LHCN-M2 (cell line): ENCODE results near the gene C8A. TPM values are rescaled to one million over a fixed set of nuclear protein-coding genes. Genes with fewer than 3 reads are reported as not detected.

Experiments
- DNase-seq: peaks from one replicate; pipeline ENCODE4 v3.0.0-alpha.2; 2012; ENCODE audit warnings: low read depth
- total RNA-seq: library from RNA; depleted of rRNA; stranded (reverse); fragments of >200 nt; gene quantifications from 2 replicates; pipeline ENCODE4 v1.2.3, GENCODE V29; 2014

C8A gene
- total RNA-seq, 1 experiment from 2014 or later: not detected

DNA sequence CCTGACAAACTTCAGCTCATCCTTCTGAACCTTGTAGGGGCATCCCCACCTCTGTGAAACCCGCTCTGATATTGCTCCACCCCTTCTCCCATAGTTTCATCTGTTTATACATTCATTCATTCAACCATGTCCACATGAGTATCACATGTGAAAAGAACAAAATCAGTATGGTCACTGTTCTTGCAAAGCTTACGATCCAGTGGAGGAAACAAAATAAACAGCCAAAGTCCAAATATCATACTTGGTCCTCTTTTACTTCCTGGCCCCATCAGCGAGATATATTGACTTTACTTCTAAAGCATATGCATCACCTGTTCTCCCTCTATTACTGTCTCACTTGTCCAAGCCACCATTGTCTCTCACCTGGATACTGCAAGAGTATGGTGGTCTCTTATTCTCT lies 35.6 kb downstream of the C8A start:
- DNase-seq: no peak

DNA sequence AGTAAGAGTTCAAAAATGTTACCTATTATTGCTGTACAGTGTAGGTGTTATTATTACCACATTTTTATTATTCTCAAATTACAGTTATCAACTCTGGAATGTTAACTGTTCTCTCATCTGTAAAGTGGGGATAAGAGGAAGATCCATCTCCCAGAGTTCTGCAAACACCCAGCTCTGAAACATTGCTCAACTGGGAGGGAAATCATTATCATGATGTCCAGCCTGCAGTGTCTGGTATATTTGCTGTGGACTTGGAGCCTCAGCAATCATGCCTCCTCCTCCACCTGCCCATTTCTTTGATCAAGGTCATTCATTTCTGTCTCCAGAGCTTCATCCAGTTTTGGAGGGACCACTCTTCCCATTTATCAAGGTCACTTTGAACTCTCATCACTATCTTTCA lies 39.4 kb downstream of the C8A start:
- no peak for DNase-seq

DNA sequence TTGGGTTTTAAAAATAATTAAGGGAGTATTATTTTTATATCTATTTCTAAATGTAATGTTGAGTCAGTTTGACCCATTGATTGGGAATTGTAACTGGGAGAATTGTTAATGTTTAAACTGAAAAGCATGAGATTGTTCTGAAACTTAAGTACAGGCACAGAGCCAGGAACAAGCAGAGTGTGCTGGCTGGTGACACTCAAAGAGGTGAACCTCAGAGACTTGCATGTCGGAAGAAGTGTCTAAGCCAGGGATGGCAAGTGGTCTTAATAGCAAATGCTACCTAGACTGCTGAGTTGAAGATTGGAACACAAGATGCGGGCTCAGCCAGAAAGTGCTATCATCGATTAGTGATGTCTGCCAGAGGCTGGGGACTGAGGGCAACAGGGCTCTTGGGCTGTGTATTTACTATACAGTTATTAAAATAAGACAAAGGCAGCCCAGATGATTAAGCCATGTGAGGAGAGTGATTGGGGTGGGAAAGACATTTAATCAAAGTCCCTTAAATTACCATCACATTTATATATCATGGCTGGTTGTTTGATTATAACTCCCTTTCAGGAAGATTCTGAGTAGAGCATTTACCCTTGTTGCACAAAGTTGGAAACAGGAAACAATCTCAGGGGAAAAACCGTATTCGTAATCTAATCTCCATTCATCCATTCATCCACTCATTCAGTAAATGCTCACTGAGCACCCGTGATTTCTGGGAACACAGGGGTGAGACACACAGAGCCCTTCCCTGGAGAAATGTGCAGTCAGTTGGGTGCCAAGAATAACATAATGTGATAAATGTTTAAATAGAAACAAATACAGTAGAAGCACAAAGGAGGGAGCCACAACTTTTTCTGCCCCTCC lies 42.8 kb downstream of the C8A start:
- no peak for DNase-seq

DNA sequence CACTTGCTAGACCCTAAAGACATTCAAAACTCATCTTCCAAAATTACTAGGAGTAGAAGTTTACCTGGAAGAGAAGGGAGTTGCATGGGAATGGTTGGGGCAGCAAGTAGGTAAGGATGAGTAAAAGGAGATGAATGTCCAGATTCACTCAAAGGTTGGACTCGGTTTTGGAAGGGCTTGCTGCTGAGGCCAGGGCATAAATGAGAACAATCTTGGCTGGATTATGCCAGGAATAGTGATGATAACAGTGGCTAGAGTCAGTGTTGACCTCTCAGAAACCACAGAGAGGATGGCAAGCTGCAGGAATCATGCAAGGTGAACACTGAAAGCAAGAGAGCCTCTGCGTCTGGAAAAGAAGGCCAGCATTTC lies 43.4 kb downstream of the C8A start:
- no peak for DNase-seq

DNA sequence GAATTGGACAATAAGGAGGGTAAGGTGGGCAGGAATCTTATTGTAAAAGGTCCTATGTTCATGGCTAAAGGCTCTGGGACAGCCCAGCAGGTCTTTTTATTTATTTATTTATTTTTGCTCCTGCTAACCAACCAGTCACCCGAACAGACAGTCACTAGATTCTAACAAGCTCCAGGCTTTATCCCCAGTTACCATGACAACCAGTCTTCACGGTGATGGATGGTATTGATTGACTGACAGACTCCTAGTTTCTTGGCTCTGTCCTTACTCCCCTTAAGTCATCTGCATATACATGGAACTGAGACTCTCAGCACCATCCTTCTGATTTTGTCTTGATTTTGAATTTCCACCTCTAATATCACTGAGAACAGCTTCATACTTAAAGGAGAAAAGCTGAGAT lies 44.3 kb downstream of the C8A start:
- DNase-seq: no peak

DNA sequence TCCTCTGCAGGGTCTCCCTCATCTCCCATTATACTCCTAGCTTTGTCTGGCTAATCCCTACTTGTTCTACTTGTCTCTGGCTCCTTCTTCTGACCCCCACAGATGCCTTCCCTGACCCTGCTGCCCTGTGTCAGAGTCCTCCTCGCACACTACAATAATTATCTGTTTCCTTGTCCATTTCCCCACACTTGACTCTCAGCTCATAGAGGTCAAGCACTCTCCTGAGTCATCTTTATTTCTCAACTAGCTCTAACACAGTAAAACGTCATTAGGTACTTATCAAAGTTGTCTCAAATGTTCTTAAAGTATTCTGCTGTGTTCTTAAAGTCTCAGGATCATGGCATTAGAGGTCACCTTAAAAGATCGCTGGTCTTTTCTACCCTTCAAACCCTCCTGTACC lies 47.1 kb downstream of the C8A start:
- DNase-seq: no peak

DNA sequence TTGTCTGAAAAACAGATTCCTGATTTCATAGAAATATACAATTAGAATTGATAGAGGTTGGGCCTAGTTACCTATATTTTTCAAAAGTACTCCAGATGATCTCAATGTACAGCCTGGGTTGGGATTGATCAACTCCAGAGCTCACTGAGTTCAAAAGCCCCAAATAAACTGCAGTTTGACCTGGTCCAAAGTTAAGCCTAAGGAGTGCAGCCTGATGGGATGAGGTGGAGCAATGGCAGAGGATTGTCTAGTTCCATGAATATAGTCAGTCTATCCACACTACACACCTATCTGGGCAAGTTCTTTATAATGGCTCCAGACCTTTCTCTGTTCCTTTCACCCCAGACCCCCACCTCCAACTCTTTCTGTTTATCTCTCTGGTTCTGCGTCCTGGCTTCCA lies 49.2 kb downstream of the C8A start:
- DNase-seq: no peak

DNA sequence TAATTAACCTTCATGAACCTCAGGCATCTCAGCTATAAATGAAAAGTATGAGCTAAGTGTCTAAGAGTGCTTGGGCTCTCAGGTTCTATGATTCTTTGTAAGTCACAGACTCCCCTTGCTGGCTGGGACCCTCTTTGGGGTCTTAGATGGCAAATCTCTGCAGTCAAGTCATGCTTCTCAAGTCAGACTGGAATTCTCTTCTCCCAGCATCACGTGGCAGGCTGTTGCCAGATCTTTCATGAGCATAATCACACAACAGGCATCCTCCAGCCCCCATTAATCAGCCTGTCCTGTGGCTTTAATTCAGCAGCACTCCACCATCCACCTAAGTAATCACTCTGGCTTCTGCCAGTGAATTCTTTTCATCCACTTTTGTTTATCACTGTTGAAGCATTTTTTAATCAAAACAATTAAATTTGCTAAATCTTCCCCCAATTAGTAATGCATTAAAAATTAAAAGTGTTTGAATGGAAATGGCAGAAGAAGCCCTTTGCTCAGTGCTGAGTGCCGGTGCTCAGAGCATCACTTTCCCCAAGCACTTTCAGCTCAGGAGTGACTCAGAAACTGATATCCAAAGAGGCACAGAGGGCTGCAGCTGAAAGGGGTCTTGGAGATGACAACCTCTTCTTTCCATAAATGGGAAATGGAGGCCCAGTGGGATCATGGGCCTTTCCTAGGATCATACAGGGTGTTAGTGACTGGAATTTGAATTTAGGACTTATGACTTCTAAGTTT lies 50.2 kb downstream of the C8A start:
- DNase-seq: no peak

DNA sequence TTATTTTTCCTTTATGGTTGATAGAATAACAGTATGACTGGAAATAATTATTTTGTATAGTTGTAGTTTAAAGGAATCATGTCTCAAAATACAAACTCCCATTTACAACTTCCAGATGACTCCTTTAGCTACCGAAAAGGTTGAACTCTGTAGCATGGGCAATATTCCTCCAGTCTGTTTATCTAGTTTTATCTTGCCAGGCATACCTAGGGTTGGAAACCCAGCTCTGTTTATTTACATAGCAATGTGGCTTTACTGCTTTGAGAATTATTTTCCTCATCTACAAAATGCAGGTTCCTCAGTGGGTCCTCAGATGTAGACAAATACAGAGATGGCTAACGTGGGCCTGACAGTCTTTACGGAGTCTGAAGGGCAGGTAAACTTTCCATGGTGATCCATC lies 51.1 kb downstream of the C8A start:
- no peak for DNase-seq

DNA sequence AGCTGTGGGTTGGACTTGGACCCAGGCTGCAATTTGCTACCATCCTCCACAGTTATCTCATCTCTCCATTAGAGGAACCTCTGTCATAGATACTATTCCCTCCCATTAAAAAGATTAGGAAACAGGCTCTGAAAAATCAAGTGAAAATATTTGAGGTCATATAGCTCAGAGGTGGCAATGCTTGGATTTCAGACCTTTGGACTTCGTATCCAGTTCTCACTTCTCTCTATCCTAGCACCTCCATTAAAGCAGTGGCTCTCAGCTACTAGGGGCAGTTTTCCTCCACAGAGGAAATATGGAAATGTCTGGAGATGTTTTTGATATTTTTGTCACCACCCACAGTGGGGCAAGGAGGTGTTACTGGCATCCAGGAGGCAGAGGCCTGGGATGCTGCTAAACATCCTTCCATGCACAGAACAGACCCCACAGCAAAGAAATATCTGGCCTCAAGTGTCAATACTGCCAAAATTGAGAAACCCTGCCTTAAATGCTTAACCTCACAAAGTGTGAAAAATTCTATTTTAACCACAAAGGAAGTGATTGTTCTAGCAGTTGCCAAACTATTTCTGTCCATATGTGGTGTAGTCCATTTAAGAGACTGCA lies 54.1 kb downstream of the C8A start:
- no peak for DNase-seq

DNA sequence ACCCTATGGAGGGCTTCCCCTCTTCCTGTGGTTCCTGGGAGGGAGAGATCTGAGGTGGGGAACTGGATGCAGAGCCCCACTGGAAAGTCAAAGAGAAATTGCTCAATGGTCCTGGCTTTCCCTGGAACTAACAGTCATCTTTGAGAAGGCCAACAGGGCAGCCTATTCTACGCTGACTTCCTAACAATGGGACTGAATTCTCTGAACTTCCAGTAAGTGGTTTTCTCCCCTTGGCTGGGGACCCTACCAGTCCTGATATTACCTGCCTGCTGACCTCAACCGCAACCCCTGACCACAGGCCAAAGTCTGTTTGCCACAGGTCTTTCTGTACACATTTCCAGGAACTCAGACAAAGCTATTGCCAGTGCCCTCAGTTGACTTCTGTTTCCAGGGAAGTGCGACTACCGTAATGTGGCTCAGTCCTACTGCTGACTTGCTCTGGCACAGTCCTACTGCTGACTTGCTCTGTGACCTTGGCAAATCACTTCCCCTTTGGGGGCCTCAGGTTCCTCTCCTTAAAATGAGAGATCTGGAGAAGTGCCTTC lies 55.9 kb downstream of the C8A start:
- no peak for DNase-seq

DNA sequence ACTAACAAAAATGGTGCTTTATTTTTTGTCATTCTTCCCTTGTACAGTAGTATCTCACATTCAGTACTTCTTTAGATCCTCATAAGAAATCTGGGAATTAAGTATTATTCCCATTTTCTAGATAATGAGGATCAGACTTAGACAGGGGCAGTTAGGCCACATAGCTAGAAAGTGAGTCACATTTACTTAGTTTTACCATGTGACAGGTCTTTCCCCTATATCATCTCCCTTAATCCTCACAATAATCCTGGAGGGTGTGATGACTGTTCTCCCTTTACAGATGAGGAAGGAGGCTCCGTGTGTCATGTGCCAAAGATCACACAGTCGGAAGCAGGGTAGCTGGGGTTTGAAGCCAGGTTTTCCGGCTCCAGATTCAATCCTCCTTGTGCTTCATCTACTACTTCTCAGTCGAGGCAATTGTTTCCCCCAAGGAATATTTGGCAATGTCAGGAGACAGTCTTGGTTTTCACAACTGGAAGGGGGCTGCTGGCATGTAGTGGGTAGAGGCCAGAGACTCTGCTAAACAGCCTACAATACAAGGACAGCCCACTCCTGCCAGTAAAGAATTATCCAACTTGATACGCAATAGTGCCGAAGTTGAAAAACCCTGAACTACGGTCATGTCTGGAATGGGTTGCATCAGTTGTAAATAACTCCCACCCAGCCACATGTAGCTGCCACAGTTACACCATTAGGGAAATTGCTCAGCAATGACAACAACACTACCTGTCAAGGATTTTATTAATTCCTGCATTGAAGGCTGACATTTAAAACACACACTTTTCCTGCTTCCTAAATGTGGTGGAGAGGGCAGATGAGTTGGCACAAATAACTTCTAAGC lies 56.7 kb downstream of the C8A start:
- DNase-seq: no peak

DNA sequence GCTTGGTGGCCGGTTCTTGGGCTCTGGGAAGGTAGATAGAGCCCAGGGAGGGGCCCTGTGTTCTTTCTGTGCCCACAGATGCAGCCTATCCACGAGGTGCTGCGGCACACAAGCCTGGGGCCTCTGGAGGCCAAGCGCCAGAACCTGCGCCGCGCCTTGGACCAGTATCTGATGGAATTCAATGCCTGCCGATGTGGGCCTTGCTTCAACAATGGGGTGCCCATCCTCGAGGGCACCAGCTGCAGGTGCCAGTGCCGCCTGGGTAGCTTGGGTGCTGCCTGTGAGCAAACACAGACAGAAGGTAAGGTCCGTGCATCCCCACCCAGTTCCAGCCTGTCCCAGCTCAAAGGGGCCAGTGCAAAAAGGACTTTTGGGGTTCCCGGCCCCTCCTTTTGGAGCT lies 57.7 kb downstream of the C8A start:
- no peak for DNase-seq

DNA sequence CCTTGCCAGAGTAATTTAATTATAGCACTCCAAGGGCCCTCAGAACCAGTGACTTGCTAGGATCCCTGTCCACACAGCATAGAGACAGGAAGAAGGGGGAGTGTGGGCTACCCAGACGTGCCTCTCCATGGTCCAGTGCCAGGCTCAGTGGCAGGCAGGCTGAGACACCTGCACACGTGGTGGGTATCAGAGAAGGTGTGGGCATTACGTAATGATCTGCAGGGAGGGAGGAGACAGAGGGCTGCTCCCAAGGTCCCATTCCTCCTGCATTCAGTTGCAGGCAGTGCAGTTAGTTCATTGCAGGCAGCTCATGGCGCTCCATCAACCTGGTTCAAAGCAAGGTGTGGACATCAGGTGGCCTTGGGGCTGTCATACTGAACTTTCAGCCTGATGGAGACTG lies 61.4 kb downstream of the C8A start:
- no peak for DNase-seq

DNA sequence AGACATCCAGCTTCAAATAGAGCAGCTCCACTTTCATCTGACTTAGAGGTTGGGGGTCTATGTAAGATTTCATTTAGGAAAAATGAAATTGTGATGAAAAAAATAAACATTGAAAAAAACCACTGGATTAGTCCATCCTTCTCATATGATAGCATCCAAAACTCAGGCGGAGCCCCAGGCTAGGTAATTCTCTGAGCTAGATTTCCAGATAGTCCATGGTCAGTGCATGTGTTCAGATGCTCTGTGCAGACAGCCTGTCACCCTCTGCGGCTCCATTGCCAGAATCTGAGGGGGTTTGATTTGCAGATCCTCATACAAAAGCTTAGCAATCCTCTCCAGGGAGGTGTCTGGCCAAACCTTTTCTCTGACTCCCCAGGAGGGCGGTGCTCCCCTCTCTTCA lies 62.0 kb downstream of the C8A start:
- no peak for DNase-seq

DNA sequence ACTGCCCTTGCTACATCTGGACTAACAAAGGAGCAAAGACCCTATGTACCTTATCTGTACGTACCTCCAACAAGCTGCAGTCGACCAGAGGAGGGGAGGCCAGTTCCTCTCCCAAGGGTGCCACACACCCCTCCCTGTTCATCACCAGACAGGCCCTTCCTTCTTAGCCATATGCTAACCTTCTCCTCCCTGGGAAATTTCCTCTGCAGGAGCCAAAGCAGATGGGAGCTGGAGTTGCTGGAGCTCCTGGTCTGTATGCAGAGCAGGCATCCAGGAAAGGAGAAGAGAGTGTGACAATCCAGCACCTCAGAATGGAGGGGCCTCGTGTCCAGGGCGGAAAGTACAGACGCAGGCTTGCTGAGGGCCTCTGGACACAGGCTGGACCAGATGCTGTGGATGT lies 62.8 kb downstream of the C8A start:
- no peak for DNase-seq

DNA sequence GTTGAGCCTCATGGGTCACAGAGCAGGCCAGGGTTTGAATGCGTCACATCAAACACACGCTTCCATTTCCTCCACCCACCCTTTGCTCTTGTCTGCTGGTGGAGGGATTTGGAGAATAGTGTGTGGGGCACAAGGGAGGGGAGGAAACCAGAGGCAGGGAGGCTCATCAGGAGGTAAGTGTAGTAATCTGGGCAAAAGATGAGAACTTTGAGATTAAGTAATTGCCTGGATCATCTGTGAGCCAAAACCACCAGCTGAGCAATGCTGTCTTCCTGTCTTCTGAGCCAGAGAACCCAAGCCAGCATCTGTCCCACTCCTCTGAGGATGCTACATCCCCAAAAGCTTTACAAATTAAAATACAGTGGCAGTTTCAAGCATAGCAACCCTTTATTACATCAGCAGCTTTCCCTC lies 66.0 kb downstream of the C8A start:
- no peak for DNase-seq

DNA sequence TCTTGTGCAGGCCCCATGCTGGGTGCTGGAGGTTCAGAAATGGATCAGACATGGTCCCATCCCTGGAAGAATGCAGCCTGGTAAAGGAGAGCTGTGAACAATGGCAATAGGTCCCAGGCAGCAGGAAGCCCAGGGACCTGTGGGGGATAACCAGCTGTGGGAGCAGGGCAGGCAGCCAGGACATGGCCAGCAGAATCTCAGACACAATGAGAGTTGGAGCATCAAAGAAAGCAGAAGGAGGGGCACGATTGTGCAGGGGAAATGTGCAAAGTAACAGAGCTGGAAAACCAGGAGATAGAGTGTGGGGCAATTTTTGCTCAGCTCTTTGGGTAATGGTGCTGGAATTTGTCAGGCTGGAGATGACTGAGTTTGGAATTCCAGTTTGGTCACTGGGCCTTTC lies 66.9 kb downstream of the C8A start:
- no peak for DNase-seq

DNA sequence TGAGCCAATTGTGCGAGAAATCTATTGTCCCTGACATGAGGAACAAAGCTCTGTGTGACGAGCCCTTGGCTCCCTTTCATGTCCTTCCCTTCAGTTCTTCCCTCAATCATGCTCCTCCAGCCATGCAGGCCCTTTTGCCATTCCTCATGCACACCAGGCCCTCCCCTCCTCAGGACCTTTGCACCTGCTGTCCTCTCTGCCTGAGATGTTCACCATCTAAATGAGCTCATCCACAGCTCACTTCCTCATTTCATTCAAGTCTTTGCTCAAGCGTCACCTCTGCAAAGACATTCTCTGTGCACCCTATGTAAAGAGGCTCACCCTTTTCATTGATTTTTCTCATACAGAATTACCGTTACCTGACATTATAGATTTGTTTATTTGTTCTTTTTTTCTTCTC lies 67.5 kb downstream of the C8A start:
- no peak for DNase-seq

DNA sequence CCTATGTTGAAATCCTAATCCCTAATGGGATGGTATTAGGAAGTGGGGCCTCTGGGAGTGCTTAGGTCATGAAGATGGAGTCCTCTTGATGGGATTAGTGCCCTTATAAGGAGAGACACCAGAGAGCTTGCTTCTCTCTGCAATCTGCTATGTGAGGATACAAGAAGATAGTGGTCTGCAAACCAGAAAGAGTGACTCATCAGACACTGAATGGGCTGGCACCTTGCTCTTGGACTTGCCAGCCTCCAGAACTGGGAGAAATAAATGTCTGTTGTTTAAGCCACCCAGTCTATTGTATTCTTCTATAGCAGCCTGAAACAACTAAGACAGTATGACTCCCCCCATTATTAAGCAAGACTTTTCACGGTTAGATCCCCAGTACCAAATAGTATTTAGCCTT lies 67.9 kb downstream of the C8A start:
- no peak for DNase-seq

DNA sequence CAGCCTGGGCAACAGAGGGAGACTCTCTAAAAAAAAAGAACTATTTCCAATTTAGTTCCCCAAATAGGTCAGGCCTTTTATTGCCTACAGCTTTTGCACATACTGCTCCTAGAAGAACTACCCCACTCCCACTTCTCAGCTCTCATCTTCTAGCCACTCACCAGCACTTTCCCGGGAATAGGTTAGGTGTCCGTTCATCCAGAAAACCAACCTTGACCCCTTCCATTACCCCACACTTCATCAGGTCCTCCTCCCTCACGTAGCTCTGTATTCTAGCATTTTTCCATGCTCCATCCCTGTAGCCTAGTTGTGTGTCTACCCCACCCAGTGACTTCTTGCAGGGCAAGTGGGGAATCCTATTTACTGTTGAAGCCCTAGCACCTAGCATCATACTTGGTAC lies 68.6 kb downstream of the C8A start:
- no peak for DNase-seq

DNA sequence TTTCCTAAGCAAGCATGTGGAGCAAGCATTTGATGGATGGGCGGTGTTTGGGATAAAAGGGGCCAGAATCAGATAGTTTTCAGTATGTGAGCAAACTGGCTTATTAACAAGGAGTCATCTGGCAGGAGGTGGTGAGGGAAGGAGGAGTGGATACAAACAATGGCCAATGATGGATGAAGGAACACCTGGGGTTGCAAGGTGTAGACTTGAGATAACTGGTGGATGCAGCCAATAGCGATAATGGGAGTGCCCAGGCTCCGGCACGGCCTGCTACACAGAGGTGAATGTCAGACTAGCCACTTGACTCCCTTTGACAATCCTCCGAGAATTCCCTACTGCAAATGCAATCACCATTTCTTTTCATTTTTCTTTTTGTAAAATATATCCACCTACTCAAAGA lies 69.5 kb downstream of the C8A start:
- no peak for DNase-seq
